ENCODE measurements around the gene FAM135A.

- TF ChIP-seq POLR2A (IDR thresholded peaks at IDR 0.05): peak in 1 of 2 donors; percentile 44
- TF ChIP-seq CTCF (IDR thresholded peaks at IDR 0.05): no peak
- TF ChIP-seq POLR2AphosphoS5 (IDR thresholded peaks at IDR 0.05): peak in 1 of 3 donors; percentile 61
- TF ChIP-seq EP300 (IDR thresholded peaks at IDR 0.05): no peak
Observed at GRCh38 chr6:70566751-70567382, 153.6 kb downstream of the FAM135A start, which contains the start of gene SDHAF4.

All from suprapubic skin (tissue), 4 donors.